GM19455 (cell line): ENCODE measurements around the gene INKA1.
"Not testable (repeated sequence)": the region's sequence is repeated elsewhere in the genome, so short reads cannot be mapped to it uniquely, and the experiment has no call there.

Source experiments
- ATAC-seq: cut with Tn5 transposase; IDR thresholded peaks from one replicate; pipeline ENCODE4 v1.9.1; 2021; ENCODE audit not compliant: unreplicated experiment

INKA1 gene

GRCh38 chr3:49807431-49808114, 4.5 kb downstream of the INKA1 start:
- no peak for ATAC-seq

DNA sequence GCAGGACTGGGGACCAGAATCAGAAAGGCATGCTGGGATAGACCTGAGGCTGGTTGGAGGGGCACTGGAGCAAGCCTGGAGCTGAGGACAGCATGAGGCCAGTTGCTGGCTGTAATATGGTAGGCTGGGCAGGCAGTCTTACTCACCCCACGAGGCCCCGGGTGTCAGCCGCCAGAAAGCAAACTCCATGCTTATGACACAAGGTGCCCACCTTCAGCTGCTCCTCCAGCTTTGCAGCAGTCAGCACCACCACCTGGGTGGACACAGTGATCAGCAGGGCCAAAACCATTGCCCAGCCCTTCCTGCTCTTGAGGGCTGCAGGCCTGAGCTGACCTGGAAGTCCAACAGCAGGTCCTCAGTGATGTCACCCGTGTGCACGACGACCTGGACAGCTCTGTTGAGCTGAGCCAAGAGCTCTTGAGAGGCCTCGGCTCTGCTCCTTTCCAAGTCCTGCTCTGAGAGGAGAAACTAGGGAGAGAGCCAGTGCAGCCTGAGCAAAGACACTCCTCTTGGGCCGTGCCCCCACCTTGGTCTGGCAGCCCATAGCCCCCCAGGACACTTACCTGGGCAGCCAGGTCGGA, 9.9 kb downstream of the INKA1 start:
- no peak for ATAC-seq

- no peak for ATAC-seq
Observed at GRCh38 chr3:49813497-49814174, 10.6 kb downstream of the INKA1 start, which contains the start of gene UBA7. Gene UBA7, minus strand, starts transcription at chr3:49813953. Its CDS starts 166 bp downstream, at chr3:49813787.

- ATAC-seq = not testable (repeated sequence)
Observed at GRCh38 chr3:49823131-49823530, 20.1 kb downstream of the INKA1 start.

DNA sequence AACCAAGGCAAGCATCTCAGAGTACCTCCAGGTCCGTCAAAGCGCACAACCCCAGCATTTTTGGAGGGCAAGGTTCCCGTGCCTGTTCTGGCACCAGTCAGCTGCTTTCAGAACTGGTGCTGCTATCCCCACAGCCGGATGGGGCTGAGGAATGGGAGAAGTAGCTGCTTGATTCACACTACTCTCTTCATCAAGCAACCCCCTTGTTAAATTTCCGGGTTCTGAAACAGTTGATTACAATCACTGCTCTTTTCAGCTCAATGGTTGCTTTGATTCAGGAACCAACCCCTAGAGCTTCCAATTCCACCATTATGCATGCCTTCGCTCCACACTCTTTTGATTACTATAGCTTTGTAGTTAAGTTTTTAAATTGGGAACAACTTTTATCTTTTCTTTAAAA, 23.0 kb downstream of the INKA1 start:
- no peak for ATAC-seq

DNA sequence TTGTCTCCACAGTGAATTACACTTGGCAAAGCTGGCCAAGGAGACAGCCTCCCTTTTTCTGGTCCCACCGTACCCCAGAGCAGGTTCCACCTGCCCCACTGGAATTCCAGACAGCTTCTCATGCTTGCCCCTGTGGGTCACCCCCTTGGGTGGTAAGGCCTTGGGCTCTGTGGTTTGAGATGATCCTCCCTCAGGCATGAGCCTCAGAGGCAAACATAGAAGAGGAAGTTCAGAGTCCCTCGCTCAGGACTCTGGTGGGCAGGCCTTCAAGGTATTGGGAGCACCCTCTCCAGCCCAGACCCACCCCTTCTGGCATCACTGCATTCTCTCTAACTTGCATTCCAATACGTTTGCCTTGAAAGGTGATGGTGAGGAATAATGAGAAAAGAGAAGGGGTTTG, 28.3 kb downstream of the INKA1 start:
- ATAC-seq = no peak

GRCh38 chr3:49839193-49839809, 36.2 kb downstream of the INKA1 start:
- ATAC-seq = no peak

- no peak for ATAC-seq
Observed at GRCh38 chr3:49840388-49840787, 37.3 kb downstream of the INKA1 start.

- ATAC-seq = no peak
Observed at GRCh38 chr3:49841126-49841696, 38.1 kb downstream of the INKA1 start.

DNA sequence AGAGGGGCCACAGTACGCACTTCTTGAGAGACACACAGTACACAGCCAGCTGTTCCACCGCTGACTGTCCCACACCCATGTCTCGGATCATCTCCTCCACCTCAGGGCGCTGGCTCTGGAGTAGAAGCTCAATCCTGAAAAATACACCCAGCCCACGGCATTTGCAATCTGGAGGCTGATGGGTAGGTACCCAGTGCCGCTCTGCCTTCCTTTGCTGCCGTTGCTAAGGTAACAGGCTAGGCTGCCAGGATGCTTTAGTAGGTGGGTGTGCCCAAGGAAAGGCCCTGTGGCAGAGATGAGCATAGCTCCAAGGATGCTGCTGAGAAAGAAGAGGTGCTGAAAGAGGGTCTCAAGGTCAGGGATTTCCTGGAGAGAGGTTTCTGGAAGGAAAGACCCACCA, 38.7 kb downstream of the INKA1 start:
- ATAC-seq = no peak

DNA sequence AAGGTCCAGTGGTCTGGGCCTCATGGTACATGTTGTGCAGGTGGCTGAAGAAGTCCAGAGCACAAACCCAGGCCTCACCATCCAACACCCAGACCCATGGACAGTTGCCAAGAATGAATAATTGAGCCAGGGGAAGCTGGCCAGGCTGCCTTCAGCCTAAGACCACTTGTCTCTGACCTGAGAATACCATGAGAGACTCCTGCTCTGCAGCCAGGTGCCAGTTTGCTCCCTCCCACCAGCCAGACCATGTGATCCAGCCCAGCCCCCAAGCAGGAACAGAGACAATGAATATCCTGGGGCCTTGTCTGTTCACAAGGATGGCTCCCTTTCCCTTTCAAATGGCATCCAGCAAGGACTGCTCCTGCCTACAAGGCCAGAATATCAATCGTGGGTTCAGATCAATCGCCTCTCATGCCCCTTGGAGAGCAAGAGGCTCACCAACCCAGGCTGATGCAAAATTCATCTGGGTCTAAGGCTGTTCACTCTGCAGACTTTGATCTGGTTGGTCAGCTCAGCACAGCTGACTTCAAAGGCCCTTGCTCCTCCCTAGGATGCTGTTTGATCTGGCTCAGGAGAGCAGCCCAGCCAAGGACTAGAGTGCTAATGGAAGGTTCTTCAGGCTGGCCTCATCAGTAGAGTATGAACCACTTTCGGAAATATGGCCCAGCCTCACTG, 39.9 kb downstream of the INKA1 start:
- no peak for ATAC-seq

DNA sequence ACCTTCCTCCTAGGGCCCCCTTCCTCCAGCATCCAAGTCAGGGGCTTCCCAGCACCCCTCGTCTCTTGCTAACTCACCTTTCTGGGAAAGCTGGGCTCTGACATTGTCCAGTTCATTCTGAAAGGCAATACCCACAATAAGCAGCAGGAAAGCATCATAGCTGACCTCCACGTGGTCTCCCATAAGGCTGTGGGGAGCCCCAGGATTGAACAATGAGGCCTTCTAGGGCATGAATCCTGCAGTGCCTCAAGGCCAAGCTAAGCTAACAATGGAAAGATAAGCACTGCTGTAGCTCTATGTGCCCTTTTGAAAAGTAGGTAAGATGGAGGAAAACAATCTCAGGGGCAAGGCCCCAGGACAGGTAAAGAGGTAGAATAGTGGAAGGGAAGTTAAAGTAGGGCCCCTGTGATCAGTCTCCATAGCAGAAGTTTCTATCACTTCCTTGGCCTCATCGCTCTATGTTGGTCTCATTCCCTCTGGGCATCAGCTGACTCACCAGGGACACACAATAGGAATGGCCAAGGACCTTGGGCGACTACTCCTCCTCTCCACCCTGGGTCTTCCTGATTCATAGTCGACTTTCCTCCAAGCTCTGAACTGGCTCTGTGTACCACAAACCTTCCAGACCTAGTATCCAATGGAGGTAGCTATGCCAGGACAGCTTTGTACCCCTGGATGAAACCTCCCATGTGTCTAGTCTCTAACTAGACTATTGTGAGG, 41.6 kb downstream of the INKA1 start:
- no peak for ATAC-seq

DNA sequence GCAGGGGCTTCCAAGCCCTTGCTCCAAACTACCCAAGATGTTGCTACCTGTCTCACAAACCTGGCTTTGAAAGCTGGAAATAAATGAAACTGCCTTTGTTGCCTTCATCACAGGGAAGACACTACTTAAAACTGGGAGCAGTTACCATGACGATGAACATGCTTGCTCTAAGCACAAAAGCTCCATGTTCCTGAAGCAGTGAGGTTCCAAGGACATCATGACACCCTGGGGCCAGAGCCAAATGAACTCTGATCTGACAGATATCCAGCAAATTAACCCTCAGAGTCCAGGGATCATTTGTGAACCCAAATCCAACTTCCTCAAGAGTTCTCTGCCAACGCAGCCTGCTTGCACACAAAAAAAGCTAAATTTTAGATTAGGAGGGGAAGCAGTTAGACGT, 42.6 kb downstream of the INKA1 start:
- ATAC-seq = no peak
